HepG2 (cell line): ENCODE results near the gene ZPR1.

Experiments used
- BHLHE40 ChIP-seq: IDR thresholded peaks from 2 replicates; pipeline ENCODE4 v1.6.1; 2011; ENCODE audit warnings: low read length, improper control_type of control experiment
- EZH2 ChIP-seq: conservative IDR thresholded peaks from 2 replicates; pipeline ENCODE4 v1.6.1; 2012; ENCODE audit warnings: mild to moderate bottlenecking, low read depth, low read length, moderate library complexity
- ISL2 ChIP-seq: sonication (generic); formaldehyde crosslinking; IDR thresholded peaks from 2 replicates; pipeline ENCODE4 v1.5.0; 2020; ENCODE audit warnings: missing genetic modification reagents
- MXI1 ChIP-seq: IDR thresholded peaks from 3 replicates; pipeline ENCODE4 v1.6.1; 2012; ENCODE audit warnings: low read depth, low read length, inconsistent platforms, borderline replicate concordance
- RXRA ChIP-seq: sonication (generic); formaldehyde crosslinking; IDR thresholded peaks from 2 replicates; pipeline ENCODE4 v1.5.1; 2020; ENCODE audit warnings: missing genetic modification reagents
- ZNF232 ChIP-seq: sonication (generic); formaldehyde crosslinking; IDR thresholded peaks from 2 replicates; pipeline ENCODE4 v1.4.0; 2020; ENCODE audit warnings: missing genetic modification reagents, borderline replicate concordance
- ZSCAN20 ChIP-seq: sonication (generic); formaldehyde crosslinking; IDR thresholded peaks from 2 replicates; pipeline ENCODE4 v1.4.0; 2020; ENCODE audit warnings: missing genetic modification reagents, mild to moderate bottlenecking, borderline replicate concordance
- TF ChIP-seq, protein P1 (sequence below): sonication (generic); formaldehyde crosslinking; IDR thresholded peaks from 2 replicates; pipeline ENCODE4 v1.5.1; 2020; ENCODE audit warnings: missing genetic modification reagents, mild to moderate bottlenecking, borderline replicate concordance
- TF ChIP-seq, protein P2 (sequence below): sonication (generic); formaldehyde crosslinking; IDR thresholded peaks from 2 replicates; pipeline ENCODE4 v1.5.0; 2020; ENCODE audit warnings: mild to moderate bottlenecking, missing genetic modification reagents, moderate library complexity
- TF ChIP-seq, protein P3 (sequence below): IDR thresholded peaks from 2 replicates; pipeline ENCODE4 v1.6.1; 2016

DNA sequence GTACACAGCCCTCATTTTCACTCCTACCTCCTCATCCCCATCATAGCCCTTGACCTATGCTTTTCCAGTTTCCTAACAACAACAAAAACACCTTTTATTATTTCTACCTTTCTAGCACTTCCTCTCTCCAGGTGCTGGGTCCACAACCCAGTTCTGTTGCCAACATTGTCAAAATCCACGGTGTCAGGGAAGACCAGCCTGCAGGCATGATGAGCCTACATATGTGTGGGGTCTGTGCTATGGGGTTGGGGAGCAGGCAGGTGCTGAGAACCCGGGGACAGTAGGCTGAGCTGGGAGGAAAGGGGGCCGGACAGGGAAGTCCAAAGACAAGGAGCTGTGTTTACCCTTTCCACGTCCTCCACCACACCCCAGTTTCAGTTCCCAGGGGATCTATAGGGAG lies 711 bp upstream of the ZPR1 start:
- TF ChIP-seq EZH2 = no peak
- TF ChIP-seq ZNF232 (CRISPR knock-in tag) = no peak
- no peak for TF ChIP-seq MXI1
- TF ChIP-seq, protein P1, sequence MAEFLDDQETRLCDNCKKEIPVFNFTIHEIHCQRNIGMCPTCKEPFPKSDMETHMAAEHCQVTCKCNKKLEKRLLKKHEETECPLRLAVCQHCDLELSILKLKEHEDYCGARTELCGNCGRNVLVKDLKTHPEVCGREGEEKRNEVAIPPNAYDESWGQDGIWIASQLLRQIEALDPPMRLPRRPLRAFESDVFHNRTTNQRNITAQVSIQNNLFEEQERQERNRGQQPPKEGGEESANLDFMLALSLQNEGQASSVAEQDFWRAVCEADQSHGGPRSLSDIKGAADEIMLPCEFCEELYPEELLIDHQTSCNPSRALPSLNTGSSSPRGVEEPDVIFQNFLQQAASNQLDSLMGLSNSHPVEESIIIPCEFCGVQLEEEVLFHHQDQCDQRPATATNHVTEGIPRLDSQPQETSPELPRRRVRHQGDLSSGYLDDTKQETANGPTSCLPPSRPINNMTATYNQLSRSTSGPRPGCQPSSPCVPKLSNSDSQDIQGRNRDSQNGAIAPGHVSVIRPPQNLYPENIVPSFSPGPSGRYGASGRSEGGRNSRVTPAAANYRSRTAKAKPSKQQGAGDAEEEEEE (CRISPR knock-in tag) = no peak
- TF ChIP-seq, protein P2, sequence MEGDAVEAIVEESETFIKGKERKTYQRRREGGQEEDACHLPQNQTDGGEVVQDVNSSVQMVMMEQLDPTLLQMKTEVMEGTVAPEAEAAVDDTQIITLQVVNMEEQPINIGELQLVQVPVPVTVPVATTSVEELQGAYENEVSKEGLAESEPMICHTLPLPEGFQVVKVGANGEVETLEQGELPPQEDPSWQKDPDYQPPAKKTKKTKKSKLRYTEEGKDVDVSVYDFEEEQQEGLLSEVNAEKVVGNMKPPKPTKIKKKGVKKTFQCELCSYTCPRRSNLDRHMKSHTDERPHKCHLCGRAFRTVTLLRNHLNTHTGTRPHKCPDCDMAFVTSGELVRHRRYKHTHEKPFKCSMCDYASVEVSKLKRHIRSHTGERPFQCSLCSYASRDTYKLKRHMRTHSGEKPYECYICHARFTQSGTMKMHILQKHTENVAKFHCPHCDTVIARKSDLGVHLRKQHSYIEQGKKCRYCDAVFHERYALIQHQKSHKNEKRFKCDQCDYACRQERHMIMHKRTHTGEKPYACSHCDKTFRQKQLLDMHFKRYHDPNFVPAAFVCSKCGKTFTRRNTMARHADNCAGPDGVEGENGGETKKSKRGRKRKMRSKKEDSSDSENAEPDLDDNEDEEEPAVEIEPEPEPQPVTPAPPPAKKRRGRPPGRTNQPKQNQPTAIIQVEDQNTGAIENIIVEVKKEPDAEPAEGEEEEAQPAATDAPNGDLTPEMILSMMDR = no peak
- TF ChIP-seq BHLHE40 = no peak
- no peak for TF ChIP-seq RXRA (CRISPR knock-in tag)
- TF ChIP-seq ISL2 = no peak
- TF ChIP-seq, protein P3, sequence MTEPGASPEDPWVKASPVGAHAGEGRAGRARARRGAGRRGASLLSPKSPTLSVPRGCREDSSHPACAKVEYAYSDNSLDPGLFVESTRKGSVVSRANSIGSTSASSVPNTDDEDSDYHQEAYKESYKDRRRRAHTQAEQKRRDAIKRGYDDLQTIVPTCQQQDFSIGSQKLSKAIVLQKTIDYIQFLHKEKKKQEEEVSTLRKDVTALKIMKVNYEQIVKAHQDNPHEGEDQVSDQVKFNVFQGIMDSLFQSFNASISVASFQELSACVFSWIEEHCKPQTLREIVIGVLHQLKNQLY (CRISPR knock-in tag) = no peak
- no peak for TF ChIP-seq ZSCAN20 (CRISPR knock-in tag)
